HUES48 (cell line): ENCODE measurements around the gene RNF146.
"Not testable (repeated sequence)": the region's sequence is repeated elsewhere in the genome, so short reads cannot be mapped to it uniquely, and the experiment has no call there.

ENCODE experiments used
- H3K27ac ChIP-seq: one replicate; pipeline ENCODE4 v1.7.0; 2013; ENCODE audit warnings: low read depth, low read length, inconsistent platforms
- H3K27me3 ChIP-seq: 2 replicates; pipeline ENCODE4 v1.6.1; 2013; ENCODE audit warnings: mild to moderate bottlenecking, low read length; ENCODE audit not compliant: control insufficient read depth, insufficient read depth
- H3K36me3 ChIP-seq: 2 replicates; pipeline ENCODE4 v1.6.1; 2013; ENCODE audit warnings: low read length; ENCODE audit not compliant: control insufficient read depth, insufficient read depth
- H3K4me1 ChIP-seq: 2 replicates; pipeline ENCODE4 v1.6.1; 2013; ENCODE audit warnings: mild to moderate bottlenecking, low read length; ENCODE audit not compliant: control insufficient read depth, insufficient read depth
- H3K4me3 ChIP-seq: 2 replicates; pipeline ENCODE4 v1.5.1; 2013; ENCODE audit warnings: mild to moderate bottlenecking, low read depth, low read length
- H3K9ac ChIP-seq: 2 replicates; pipeline ENCODE4 v1.6.1; 2013; ENCODE audit warnings: mild to moderate bottlenecking, low read depth, low read length, moderate library complexity
- H3K9me3 ChIP-seq: 2 replicates; pipeline ENCODE4 v1.6.1; 2013; ENCODE audit warnings: low read length; ENCODE audit not compliant: control insufficient read depth, insufficient read depth

RNF146 gene, protein sequence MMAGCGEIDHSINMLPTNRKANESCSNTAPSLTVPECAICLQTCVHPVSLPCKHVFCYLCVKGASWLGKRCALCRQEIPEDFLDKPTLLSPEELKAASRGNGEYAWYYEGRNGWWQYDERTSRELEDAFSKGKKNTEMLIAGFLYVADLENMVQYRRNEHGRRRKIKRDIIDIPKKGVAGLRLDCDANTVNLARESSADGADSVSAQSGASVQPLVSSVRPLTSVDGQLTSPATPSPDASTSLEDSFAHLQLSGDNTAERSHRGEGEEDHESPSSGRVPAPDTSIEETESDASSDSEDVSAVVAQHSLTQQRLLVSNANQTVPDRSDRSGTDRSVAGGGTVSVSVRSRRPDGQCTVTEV

DNA sequence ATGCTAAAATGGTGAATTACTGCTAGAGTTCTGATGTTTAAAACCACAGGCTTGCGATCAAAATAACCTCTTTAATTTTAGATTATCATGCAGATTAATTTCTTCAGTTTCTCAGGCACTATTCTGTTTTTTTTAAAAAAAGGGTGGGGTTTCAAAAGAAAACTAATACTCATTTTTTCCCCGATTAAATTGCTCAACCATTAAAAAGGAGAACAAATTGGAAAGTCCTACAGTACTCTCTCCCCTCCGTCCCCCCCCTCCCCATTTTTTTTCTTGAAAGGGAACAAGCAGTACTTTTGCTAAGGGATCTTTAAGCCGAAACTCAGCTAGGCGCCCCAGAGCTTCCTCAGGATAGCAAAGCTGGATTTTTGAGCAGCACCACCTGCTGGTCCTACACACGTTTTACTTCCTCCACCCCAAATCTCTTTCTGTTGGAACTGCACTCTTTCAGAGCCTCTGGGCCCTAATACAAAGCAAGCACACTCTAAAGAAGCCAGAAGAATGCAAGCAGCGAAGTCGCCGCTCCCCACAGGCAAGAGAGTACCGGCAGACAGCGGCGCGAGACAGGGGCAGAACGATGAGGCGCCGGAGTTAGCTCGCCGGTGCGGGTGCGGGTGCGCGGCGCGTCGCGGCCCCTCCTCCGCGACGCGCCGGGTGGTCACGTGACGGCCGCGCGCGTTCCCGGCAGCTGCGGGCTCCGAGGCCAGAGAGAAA is at the start of gene RNF146:
TSS of gene RNF146 (plus strand) at position 687 of the 714 bp plus-strand sequence. CDS start 13,475 bp downstream, outside the sequence.
- Histone ChIP-seq H3K36me3 (no peaks in the 10 kb centered on the region), H3K9ac (peak within 1 kb of the TSS; percentile 81), H3K27me3 (no peaks in the 10 kb centered on the region), H3K27ac (peak within 1 kb of the TSS; percentile 94), H3K4me1 (peaks cover 20% of the 10 kb centered on the region), H3K9me3 (no peaks in the 10 kb centered on the region), H3K4me3 (peak within 1 kb of the TSS; percentile 100)

DNA sequence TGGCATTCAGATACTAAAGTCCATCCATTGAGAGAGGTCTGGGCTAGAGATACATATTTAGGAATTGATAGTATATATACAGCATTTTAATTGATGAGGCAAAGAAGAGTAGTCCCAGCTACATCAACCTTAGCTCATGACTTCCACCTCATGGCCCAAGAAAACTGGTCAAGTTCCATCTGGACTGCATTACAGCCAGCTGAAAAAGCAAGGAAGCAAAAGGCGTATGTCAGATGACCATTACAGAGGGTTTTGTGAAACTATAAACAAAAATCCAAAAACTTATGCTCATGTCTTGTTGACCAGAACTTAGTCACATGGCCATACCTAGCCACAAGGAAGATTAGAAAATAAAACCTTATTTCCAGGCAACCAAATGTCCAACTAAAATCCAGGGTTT is 46.8 kb upstream of the RNF146 start:
- Histone ChIP-seq H3K27me3 (no peaks in the 10 kb centered on the region), H3K4me3 (no peak overlapping the region), H3K9me3 (no peaks in the 10 kb centered on the region), H3K36me3 (no peaks in the 10 kb centered on the region), H3K9ac (no peak overlapping the region), H3K4me1 (no peaks in the 10 kb centered on the region), H3K27ac (no peak overlapping the region)

DNA sequence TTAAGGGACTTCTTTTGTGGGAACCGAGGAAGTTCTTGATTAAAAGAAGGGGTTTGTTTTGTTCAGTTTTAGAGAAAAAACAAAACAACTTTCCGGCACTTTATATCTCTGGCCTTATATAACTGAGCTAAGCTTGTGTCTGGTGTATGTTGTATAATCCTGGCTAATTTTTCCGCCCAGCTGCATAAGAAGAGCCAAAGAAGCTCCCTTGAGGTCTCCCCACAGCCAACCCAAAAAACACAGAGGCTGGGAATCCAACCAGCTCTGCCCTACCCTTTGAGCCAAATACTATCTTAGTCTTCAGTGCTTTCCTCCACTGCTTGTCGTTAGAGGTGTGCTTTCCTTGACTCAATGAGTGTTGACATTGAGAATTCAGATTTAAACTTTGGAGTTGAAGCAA is 45.5 kb upstream of the RNF146 start:
- H3K27me3 ChIP-seq = no peaks in the 10 kb centered on the region
- no peaks in the 10 kb centered on the region for H3K4me1 ChIP-seq
- H3K9me3 ChIP-seq = no peaks in the 10 kb centered on the region
- H3K9ac ChIP-seq = no peak overlapping the region
- H3K4me3 ChIP-seq = no peak overlapping the region
- no peak overlapping the region for H3K27ac ChIP-seq
- no peaks in the 10 kb centered on the region for H3K36me3 ChIP-seq

DNA sequence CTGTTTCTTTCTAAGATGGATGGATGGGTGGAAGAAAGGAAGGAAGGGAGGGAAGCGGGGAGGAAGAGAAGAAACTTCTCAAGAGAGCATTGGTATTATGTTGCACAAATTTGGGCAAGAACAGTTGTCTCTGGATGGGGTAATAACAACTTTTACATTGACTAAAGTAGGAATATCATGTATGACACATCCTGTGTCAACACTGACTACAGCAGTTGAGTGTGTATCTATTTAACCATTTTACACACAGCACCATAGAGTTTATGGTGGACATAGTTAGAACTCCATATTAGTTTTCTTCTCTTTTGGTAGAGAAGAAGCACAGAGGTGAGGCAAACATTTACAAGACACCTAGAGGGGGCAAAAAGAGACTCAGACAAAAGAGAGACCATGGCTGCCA is 44.2 kb upstream of the RNF146 start:
- no peaks in the 10 kb centered on the region for H3K27me3 ChIP-seq
- H3K36me3 ChIP-seq = no peaks in the 10 kb centered on the region
- H3K9me3 ChIP-seq = no peaks in the 10 kb centered on the region
- H3K4me1 ChIP-seq = no peaks in the 10 kb centered on the region
- no peak overlapping the region for H3K27ac ChIP-seq
- no peak overlapping the region for H3K4me3 ChIP-seq
- no peak overlapping the region for H3K9ac ChIP-seq

DNA sequence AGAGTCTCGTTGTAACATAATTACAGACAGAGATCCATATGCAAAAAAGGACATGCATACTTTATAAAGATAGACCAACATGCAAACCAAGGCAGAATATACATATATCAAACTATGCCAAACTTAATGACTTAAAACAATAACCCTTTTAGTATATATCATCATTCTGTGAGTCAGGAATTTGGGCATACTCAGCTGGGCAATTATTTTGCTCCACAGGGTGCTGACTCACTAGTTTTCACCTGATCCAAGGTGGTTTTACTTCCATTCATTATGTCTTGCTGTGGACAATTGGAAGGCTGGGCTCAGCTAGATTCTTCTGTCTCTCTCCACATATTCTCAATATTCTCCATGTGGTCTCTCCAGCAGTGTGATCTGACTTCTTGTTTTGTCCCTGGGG is 41.2 kb upstream of the RNF146 start:
- no peaks in the 10 kb centered on the region for H3K9me3 ChIP-seq
- no peak overlapping the region for H3K4me3 ChIP-seq
- no peaks in the 10 kb centered on the region for H3K4me1 ChIP-seq
- no peak overlapping the region for H3K27ac ChIP-seq
- no peaks in the 10 kb centered on the region for H3K36me3 ChIP-seq
- H3K9ac ChIP-seq = no peak overlapping the region
- no peaks in the 10 kb centered on the region for H3K27me3 ChIP-seq

DNA sequence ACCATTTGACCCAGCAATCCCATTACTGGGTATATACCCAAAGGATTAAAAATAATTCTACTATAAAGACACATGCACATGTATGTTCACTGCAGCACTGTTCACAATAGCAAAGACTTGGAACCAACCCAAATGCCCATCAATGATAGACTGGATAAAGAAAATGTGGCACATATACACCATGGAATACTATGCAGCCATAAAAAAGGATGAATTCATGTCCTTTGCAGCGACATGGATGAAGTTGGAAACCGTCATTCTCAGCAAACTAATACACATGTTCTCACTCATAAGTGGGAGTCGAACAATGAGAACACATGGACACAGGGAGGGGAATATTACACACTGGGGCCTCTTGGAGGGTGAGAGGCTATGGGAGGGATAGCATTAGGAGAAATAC is 32.8 kb upstream of the RNF146 start:
- not testable (repeated sequence) for H3K9me3 ChIP-seq, H3K4me1 ChIP-seq, H3K9ac ChIP-seq, H3K27ac ChIP-seq, H3K27me3 ChIP-seq, H3K36me3 ChIP-seq, H3K4me3 ChIP-seq

DNA sequence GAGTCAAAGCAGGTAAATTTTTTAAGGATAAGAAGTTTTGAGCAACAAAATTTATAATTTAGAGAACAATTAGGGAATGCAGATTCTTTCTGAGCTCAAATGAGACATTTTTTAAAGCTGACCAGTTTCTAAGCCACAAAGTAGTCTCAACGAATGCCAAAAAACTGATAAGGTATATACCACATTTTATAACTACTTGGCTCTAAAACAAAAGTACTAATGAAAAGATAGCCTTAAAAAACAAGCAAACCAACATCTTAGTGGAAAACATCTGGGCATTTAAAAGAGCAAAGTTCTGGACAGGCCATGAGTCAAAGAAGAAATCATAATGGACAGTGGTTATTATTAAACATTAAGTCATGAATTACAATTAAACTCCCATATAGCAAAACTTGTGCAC is 23.2 kb upstream of the RNF146 start:
- Histone ChIP-seq H3K4me3 (no peak overlapping the region), H3K4me1 (no peaks in the 10 kb centered on the region), H3K27ac (no peak overlapping the region), H3K27me3 (no peaks in the 10 kb centered on the region), H3K9me3 (no peaks in the 10 kb centered on the region), H3K9ac (no peak overlapping the region), H3K36me3 (no peaks in the 10 kb centered on the region)

DNA sequence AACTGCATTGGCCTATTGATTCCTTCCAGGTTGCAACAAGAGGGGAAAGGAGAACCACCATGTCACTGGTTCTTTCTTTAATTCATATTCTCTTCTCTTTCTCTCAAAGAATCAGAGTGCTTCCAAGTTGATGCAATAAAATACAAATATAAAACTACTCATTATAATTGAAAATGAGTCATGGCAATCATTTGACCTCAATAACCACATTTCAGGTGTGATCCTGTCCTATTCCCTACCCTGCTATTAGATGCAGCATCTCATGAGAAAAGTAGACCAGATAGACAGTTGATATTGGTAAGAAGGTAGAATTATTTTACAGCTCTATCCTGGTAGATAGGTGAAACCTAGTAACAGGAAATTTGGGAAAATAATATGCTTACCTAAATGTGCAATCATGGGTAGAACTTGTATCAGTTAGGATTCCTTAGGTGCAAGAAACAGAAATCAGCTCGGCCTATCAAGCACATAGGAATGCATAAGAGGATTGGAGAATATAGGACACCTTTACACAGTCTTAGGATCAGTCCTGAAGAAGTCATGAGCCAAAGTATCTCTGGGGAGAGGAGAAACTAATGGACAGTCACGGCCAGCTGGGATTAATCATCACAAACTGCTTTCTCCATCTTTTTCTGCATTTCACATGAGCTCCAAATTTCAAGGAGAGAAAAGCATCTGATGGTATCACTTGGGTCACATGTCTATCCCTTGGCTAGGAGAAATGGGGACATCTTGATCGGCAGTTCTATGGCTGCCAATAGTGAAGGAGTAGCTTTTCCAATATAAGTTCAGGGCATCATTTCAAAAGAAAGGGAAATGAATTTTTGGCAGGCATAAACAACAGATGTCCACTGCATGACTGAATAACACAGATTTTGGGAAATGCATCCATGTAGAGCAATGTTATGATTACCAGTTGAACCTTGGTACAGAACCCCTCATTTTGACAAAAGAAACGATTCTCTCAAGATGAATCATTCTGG is 19.3 kb upstream of the RNF146 start:
- Histone ChIP-seq H3K9ac (no peak overlapping the region), H3K4me3 (no peak overlapping the region), H3K9me3 (no peaks in the 10 kb centered on the region), H3K27me3 (no peaks in the 10 kb centered on the region), H3K4me1 (no peaks in the 10 kb centered on the region), H3K36me3 (no peaks in the 10 kb centered on the region), H3K27ac (no peak overlapping the region)

DNA sequence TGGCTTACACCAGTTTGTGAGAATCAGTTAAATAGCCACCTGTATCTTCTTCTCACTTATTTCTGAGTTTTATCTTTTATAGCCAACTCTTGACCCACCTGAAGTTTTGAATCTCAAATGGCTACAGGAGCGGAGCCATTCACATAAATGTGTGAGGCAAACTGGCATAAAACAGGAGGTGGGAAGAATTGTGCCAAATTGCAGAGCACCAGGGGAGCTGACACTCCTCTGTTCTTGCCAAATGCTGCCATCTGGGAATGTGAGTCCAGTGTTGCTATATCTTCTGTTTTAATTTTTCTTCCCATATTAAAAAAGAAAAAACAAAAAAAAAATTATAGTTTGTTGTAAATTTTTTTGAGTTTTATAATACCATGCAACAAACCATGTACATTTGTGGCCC is 17.0 kb upstream of the RNF146 start:
- no peak overlapping the region for H3K27ac ChIP-seq
- H3K27me3 ChIP-seq = no peaks in the 10 kb centered on the region
- no peaks in the 10 kb centered on the region for H3K36me3 ChIP-seq
- H3K4me3 ChIP-seq = no peak overlapping the region
- H3K4me1 ChIP-seq = no peaks in the 10 kb centered on the region
- no peak overlapping the region for H3K9ac ChIP-seq
- no peaks in the 10 kb centered on the region for H3K9me3 ChIP-seq

DNA sequence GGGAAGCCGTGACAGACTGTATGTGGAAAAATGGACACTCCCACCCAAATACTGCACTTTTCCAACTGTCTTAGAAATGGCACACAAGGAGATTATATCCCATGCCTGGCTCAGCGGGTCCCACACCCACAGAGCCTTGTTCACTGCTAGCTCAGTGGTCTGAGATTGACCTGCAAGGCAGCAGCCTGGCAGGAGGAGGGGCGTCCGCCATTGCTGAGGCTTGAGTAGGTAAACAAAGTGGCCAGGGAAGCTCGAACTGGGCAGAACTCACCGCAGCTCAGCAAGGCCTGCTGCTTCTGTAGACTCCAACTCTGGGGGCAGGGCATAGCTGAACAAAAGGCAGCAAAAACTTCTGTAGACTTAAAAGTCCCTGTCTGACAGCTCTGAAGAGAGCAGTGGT is 11.4 kb upstream of the RNF146 start:
- H3K27ac ChIP-seq = no peak overlapping the region
- H3K27me3 ChIP-seq = no peaks in the 10 kb centered on the region
- no peak overlapping the region for H3K9ac ChIP-seq
- no peaks in the 10 kb centered on the region for H3K36me3 ChIP-seq
- H3K4me3 ChIP-seq = no peak overlapping the region
- H3K9me3 ChIP-seq = no peaks in the 10 kb centered on the region
- H3K4me1 ChIP-seq = no peaks in the 10 kb centered on the region
